GM12873 (cell line): Measurements from ENCODE around the gene NTRK2.

Experiments
- CTCF ChIP-seq: IDR thresholded peaks from 2 replicates; pipeline ENCODE4 v1.5.1; 2012; ENCODE audit warnings: low read depth, mild to moderate bottlenecking, moderate library complexity, low read length, control low read depth; ENCODE audit not compliant: insufficient read depth; ENCODE audit errors: missing control alignments

Gene NTRK2

GRCh38 chr9:84839541-84839940, 170.0 kb downstream of the NTRK2 start:
- TF ChIP-seq CTCF: no peak

- TF ChIP-seq CTCF: no peak
Measured at GRCh38 chr9:84841931-84842330, 172.4 kb downstream of the NTRK2 start.

GRCh38 chr9:84843175-84843824, 173.8 kb downstream of the NTRK2 start:
- TF ChIP-seq CTCF: no peak

- no peak for TF ChIP-seq CTCF
Measured at GRCh38 chr9:84845956-84846900, 176.7 kb downstream of the NTRK2 start.

- no peak for TF ChIP-seq CTCF
Measured at GRCh38 chr9:84846906-84847305, 177.4 kb downstream of the NTRK2 start.

- TF ChIP-seq CTCF: no peak
Measured at GRCh38 chr9:84849049-84849448, 179.5 kb downstream of the NTRK2 start.

GRCh38 chr9:84850830-84851392, 181.4 kb downstream of the NTRK2 start:
- no peak for TF ChIP-seq CTCF
